Testis (tissue), 3 donors: ENCODE data around the gene COL13A1. TPM values are rescaled to one million over a fixed set of nuclear protein-coding genes. Genes with fewer than 3 reads are reported as not detected.

Experiments used
- DNase-seq: peaks from one replicate; pipeline ENCODE4 v3.0.0-alpha.2; 2019
- H3K27ac ChIP-seq, 2 donors: fragments of 200-600 bp; sonication (generic); one replicate each; pipeline ENCODE4 v1.5.1; 2019
- H3K27me3 ChIP-seq: fragments of 200-600 bp; sonication (generic); one replicate; pipeline ENCODE4 v1.5.1; 2019
- H3K36me3 ChIP-seq: fragments of 200-600 bp; sonication (generic); one replicate; pipeline ENCODE4 v1.5.1; 2017; ENCODE audit warnings: low read depth; ENCODE audit errors: missing control alignments
- H3K4me1 ChIP-seq: fragments of 200-600 bp; sonication (generic); one replicate; pipeline ENCODE4 v1.5.1; 2019
- H3K4me3 ChIP-seq, 2 donors: fragments of 200-600 bp; sonication (generic); one replicate each; pipeline ENCODE4 v1.5.1; 2017 to 2019
- H3K9me3 ChIP-seq: fragments of 200-600 bp; sonication (generic); one replicate; pipeline ENCODE4 v1.5.1; 2017
- CTCF ChIP-seq, 3 experiments: fragments of 450-650 bp in 2 of 3; fragments of 200-600 bp in 1 of 3; sonication (generic) in 1 of 3; IDR thresholded peaks; one replicate each; pipeline ENCODE4 v1.5.1; 2016 to 2019; ENCODE audit warnings: antibody characterized with exemption in 3 of 3, mild to moderate bottlenecking in 2 of 3, moderate library complexity in 1 of 3
- POLR2A ChIP-seq: fragments of 450-650 bp; IDR thresholded peaks from one replicate; pipeline ENCODE4 v1.6.1; 2017; ENCODE audit warnings: antibody characterized with exemption, mild to moderate bottlenecking, moderate library complexity
- WGBS, 2 donors: methylation state at CpG; one replicate each; pipeline ENCODE4 v1.1.5; 2018; 5-methylcytosine and 5-hydroxymethylcytosine counted together
- intact Hi-C: fragments of 100-400 bp; cut with DNase I; formaldehyde crosslinking; loops from one replicate; pipeline ENCODE4 v1.15.1; 2023; ENCODE audit warnings: low total_unique reads
- polyA plus RNA-seq: library from polyadenylated mRNA; stranded (reverse); fragments of 350-450 nt; fragmentation: Illumina TruSeq; extraction: RNeasy Lipid Tissue Mini Kit (QIAGEN cat#74804); gene quantifications from one replicate; pipeline ENCODE4 v1.2.3, GENCODE V29; 2014; ENCODE audit warnings: low read depth, low replicate concordance; ENCODE audit not compliant: insufficient read depth
- total RNA-seq, 2 donors: library from RNA; depleted of rRNA; stranded (reverse); fragments of >200 nt; gene quantifications; one replicate each; pipeline ENCODE4 v1.2.3, GENCODE V29; 2016

Gene COL13A1
- total and polyA plus RNA-seq, 3 donors from 2014 or later: 0.94 to 2.5 (median 1.5) TPM

GRCh38 chr10:69939061-69939460 lies 137.4 kb downstream of the COL13A1 start:
- intact Hi-C loops: no loop called here
- Histone ChIP-seq H3K4me3 (no peak overlapping the region), H3K27me3 (no peaks in the 10 kb centered on the region), H3K27ac (no peak overlapping the region), H3K4me1 (no peaks in the 10 kb centered on the region), H3K9me3 (no peaks in the 10 kb centered on the region), H3K36me3 (no peaks in the 10 kb centered on the region)
- TF ChIP-seq CTCF (IDR thresholded peaks at IDR 0.05) (no peak), POLR2A (no peak)
- 77 to 81% methylated on average over 3 of the region's 3 CpGs for WGBS, 2 donors
- no peak for DNase-seq

DNA sequence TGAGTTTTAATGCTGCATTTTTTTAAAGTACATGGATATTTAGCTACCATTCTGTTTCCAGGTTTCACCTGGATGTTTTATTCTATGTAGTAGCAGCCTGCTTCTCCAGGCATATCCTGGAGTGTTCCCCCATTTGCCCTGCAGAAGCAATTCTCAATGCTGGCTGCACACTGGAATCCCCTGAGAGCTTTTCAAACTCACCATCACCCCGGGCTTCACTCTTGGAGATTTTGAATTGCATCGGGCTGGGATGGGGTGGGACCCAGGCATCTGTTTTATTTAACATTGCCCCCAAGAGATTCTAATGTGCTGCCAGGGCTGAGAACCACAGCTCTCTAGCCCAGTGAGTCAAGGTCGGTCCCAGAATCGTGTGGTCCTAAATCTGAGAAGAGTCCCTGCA lies 137.8 kb downstream of the COL13A1 start:
- WGBS, 2 donors: 79 to 85% methylated on average over 4 of the region's 4 CpGs

DNA sequence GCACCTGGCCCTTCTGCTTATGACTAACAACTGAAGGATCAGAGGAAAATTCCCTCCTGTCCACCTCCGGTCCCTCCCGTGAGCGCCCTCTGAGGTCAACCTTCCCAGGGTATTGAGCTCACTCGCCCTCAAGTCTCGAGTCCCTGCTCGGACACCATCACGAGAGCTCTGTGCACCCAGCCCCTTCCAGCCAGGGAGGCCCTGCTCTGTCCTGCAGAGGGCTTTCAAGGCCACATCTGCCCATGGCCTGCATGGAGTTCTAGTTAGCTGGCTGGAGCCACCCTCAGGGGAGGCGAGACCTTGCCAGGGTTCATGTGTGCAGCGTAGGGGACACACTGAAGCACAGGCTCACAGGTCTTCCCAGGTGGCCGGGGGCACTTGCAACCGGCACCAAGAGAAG lies 140.0 kb downstream of the COL13A1 start:
- TF ChIP-seq CTCF (IDR thresholded peaks at IDR 0.05): no peak
- no peaks in the 10 kb centered on the region for H3K9me3 ChIP-seq
- no peaks in the 10 kb centered on the region for H3K36me3 ChIP-seq
- DNase-seq: no peak
- WGBS, 2 donors: 89% methylated on average over 6 to 11 of the region's 11 CpGs
- no peak overlapping the region for H3K4me3 ChIP-seq
- H3K4me1 ChIP-seq: no peaks in the 10 kb centered on the region
- intact Hi-C loops: no loop called here
- no peak overlapping the region for H3K27ac ChIP-seq
- no peaks in the 10 kb centered on the region for H3K27me3 ChIP-seq

More for the DNA sequence above, 137.8 kb downstream of the COL13A1 start:
- Histone ChIP-seq H3K9me3 (no peaks in the 10 kb centered on the region), H3K4me3 (no peak overlapping the region), H3K27me3 (no peaks in the 10 kb centered on the region), H3K27ac (no peak overlapping the region), H3K36me3 (no peaks in the 10 kb centered on the region), H3K4me1 (no peaks in the 10 kb centered on the region)
- intact Hi-C loops: no loop called here
- TF ChIP-seq CTCF (IDR thresholded peaks at IDR 0.05) (no peak), POLR2A (no peak)
- no peak for DNase-seq

DNA sequence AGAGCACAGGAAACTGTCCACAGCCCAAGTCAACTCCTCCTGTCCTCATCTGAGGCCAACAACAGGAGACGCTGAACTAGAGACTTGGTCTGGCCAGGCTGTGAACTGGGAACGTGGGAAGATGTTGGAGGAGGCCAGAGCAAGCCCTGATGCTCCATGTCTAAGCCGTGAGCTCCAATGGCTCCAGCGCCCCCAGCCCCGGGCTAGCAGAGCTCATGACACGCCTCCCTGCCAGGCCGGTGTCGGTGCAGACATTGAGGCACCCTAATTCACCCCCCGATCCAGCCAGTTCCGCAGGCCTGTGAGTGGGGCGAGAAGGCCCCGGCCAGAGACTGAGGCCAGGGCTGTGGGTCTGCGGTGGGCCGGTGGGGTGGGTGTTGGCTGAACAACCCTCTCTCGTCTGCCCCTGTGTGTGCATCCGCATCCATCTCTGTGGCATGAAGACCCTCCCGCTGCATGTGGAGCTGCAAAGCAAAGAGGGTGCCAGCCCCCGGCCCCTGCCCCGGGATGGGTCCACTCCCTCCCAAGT lies 141.7 kb downstream of the COL13A1 start:
- Histone ChIP-seq H3K9me3 (no peaks in the 10 kb centered on the region), H3K27me3 (no peaks in the 10 kb centered on the region), H3K4me1 (no peaks in the 10 kb centered on the region), H3K36me3 (no peaks in the 10 kb centered on the region), H3K27ac (no peak overlapping the region), H3K4me3 (no peak overlapping the region)
- intact Hi-C loops: no loop called here
- 94 to 98% methylated on average over 5 to 19 of the region's 19 CpGs for WGBS, 2 donors
- TF ChIP-seq CTCF (IDR thresholded peaks at IDR 0.05) (no peak), POLR2A (no peak)
- no peak for DNase-seq

GRCh38 chr10:69944761-69945160 lies 143.1 kb downstream of the COL13A1 start:
- Histone ChIP-seq H3K36me3 (no peaks in the 10 kb centered on the region), H3K4me3 (no peak overlapping the region), H3K9me3 (no peaks in the 10 kb centered on the region), H3K4me1 (no peaks in the 10 kb centered on the region), H3K27ac (no peak overlapping the region), H3K27me3 (no peaks in the 10 kb centered on the region)
- TF ChIP-seq CTCF (IDR thresholded peaks at IDR 0.05): no peak
- TF ChIP-seq POLR2A: no peak
- intact Hi-C loops: no loop called here
- DNase-seq: no peak
- WGBS, 2 donors: 64 to 72% methylated on average over 7 to 10 of the region's 10 CpGs
